ENCODE measurements around the gene DCLRE1A.
"Not testable (repeated sequence)": the region's sequence is repeated elsewhere in the genome, so short reads cannot be mapped to it uniquely, and the experiment has no call there.

The DCLRE1A gene

GRCh38 chr10:113857210-113857609, 3.3 kb upstream of the DCLRE1A start:
- no peak for DNase-seq

GRCh38 chr10:113856563-113856962, 2.7 kb upstream of the DCLRE1A start:
- DNase-seq: no peak

GRCh38 chr10:113854761-113855588, 1.1 kb upstream of the DCLRE1A start:
- DNase-seq: no peak

GRCh38 chr10:113853578-113854012, 287 bp downstream of the DCLRE1A start:
- no peak for DNase-seq

GRCh38 chr10:113849946-113850345, 3.9 kb downstream of the DCLRE1A start:
- no peak for DNase-seq

- no peak for DNase-seq
Observed at GRCh38 chr10:113849140-113849803, 4.6 kb downstream of the DCLRE1A start.

- DNase-seq: no peak
Observed at GRCh38 chr10:113846036-113846435, 7.8 kb downstream of the DCLRE1A start.

GRCh38 chr10:113843972-113844485, 9.9 kb downstream of the DCLRE1A start:
- no peak for DNase-seq

GRCh38 chr10:113842171-113842570, 11.7 kb downstream of the DCLRE1A start:
- DNase-seq: no peak

GRCh38 chr10:113828567-113828966, 25.3 kb downstream of the DCLRE1A start:
- not testable (repeated sequence) for DNase-seq

- DNase-seq: no peak
Observed at GRCh38 chr10:113825791-113826190, 28.1 kb downstream of the DCLRE1A start.

GRCh38 chr10:113823389-113823788, 30.5 kb downstream of the DCLRE1A start:
- DNase-seq: no peak

GRCh38 chr10:113822174-113822573, 31.7 kb downstream of the DCLRE1A start:
- no peak for DNase-seq

GRCh38 chr10:113821306-113821705, 32.6 kb downstream of the DCLRE1A start:
- DNase-seq: not testable (repeated sequence)

GRCh38 chr10:113820507-113820906, 33.4 kb downstream of the DCLRE1A start:
- DNase-seq: no peak

- no peak for DNase-seq
Observed at GRCh38 chr10:113819989-113820388, 33.9 kb downstream of the DCLRE1A start.

- not testable (repeated sequence) for DNase-seq
Observed at GRCh38 chr10:113814700-113815099, 39.2 kb downstream of the DCLRE1A start.

- no peak for DNase-seq
Observed at GRCh38 chr10:113808168-113808567, 45.7 kb downstream of the DCLRE1A start.

- DNase-seq: no peak
Observed at GRCh38 chr10:113806503-113806902, 47.4 kb downstream of the DCLRE1A start.

GRCh38 chr10:113802997-113803396, 50.9 kb downstream of the DCLRE1A start:
- peak; percentile 65 for DNase-seq

GRCh38 chr10:113801569-113801968, 52.3 kb downstream of the DCLRE1A start:
- DNase-seq: no peak

GRCh38 chr10:113791691-113792090, 62.2 kb downstream of the DCLRE1A start:
- no peak for DNase-seq

GRCh38 chr10:113788604-113789083, 65.2 kb downstream of the DCLRE1A start:
- DNase-seq: peak; percentile 80
